Suprapubic skin (tissue), 4 donors: ENCODE measurements around the gene MAPK4. TPM values are rescaled to one million over a fixed set of nuclear protein-coding genes. Genes with fewer than 3 reads are reported as not detected.

Experiments
- DNase-seq, 2 donors: peaks; one replicate each; pipeline ENCODE4 v3.0.0-alpha.2; 2019; ENCODE audit warnings: low spot score in 2 of 2
- H3K27ac ChIP-seq: fragments of 200-600 bp; sonication (generic); one replicate; pipeline ENCODE4 v1.5.1; 2019
- H3K27me3 ChIP-seq: fragments of 200-600 bp; sonication (generic); one replicate; pipeline ENCODE4 v1.5.1; 2019
- H3K36me3 ChIP-seq: fragments of 200-600 bp; sonication (generic); one replicate; pipeline ENCODE4 v1.5.1; 2019
- H3K4me1 ChIP-seq: fragments of 200-600 bp; sonication (generic); one replicate; pipeline ENCODE4 v1.5.1; 2019
- H3K4me3 ChIP-seq: fragments of 200-600 bp; sonication (generic); one replicate; pipeline ENCODE4 v1.5.1; 2019; ENCODE audit warnings: mild to moderate bottlenecking
- H3K9me3 ChIP-seq: fragments of 200-600 bp; sonication (generic); one replicate; pipeline ENCODE4 v1.5.1; 2019
- EP300 ChIP-seq: sonication (generic); formaldehyde crosslinking; IDR thresholded peaks from one replicate; pipeline ENCODE4 v1.6.1; 2017; ENCODE audit warnings: antibody characterized with exemption
- POLR2A ChIP-seq, 2 donors: fragments of 450-650 bp; IDR thresholded peaks; one replicate each; pipeline ENCODE4 v1.6.1; 2017; ENCODE audit warnings: antibody characterized with exemption in 2 of 2, mild to moderate bottlenecking in 2 of 2, moderate library complexity in 2 of 2
- POLR2AphosphoS5 ChIP-seq, 3 donors: sonication (generic); formaldehyde crosslinking; IDR thresholded peaks; one replicate each; pipeline ENCODE4 v1.6.1; 2017; ENCODE audit warnings: antibody characterized with exemption in 3 of 3
- WGBS: methylation state at CpG from one replicate; pipeline ENCODE4 v1.1.5; 2018; 5-methylcytosine and 5-hydroxymethylcytosine counted together
- total RNA-seq, 4 donors: library from RNA; depleted of rRNA; stranded (reverse); fragments of >200 nt; gene quantifications; one replicate each; pipeline ENCODE4 v1.1.0, GENCODE V29; 2016
- TF ChIP-seq, protein P1 (sequence below), 2 donors: fragments of 200-600 bp in 1 of 2; fragments of 450-650 bp in 1 of 2; sonication (generic) in 1 of 2; IDR thresholded peaks; one replicate each; pipeline ENCODE4 v1.5.1; 2016 to 2019; ENCODE audit warnings: antibody characterized with exemption in 2 of 2, mild to moderate bottlenecking in 1 of 2, moderate library complexity in 1 of 2

The MAPK4 gene
- total RNA-seq, 4 donors from 2014 or later = 1.9 to 4.8 (median 2.4) TPM

DNA sequence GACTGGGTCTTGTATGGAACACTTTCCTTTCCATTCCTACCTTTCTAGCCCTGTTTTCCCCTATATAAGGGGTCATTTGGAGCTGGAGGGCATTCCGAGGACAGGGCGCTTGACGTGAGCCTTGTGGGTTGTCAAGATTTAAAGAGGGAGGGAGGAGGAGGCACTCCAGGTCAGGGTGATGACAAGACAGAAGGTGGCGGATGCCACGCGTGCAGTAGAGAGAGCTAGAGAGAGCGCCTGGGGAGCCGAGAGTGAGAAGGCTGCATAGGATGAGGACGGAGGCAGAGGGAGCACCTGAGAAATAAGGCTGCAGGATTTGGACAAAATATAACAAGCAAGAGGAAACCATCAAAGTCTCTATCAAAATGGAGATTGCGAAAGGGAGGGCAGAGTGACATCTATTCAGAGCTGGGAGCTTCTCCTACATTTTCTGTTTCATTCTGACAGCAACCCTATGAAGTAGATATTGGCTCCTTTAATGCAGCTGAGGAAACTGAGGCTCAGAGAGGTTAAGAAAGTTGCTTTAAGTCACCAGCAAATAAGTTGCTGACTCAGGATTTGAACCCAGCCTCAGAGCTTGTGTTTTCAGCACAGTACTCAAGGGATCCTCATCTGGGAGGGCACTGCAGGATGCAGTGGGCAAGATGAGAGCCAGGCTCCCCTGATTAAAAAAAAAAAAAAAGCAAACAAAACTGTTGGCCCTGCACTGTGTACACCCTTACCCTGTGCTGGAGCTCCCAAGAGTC lies 135.7 kb downstream of the MAPK4 start:
- Histone ChIP-seq H3K9me3 (no peaks in the 10 kb centered on the region), H3K27me3 (no peaks in the 10 kb centered on the region), H3K4me1 (no peaks in the 10 kb centered on the region), H3K27ac (no peak overlapping the region), H3K4me3 (no peak overlapping the region), H3K36me3 (no peaks in the 10 kb centered on the region)
- peak in 1 of 2 donors; percentile 6 for DNase-seq
- TF ChIP-seq EP300 (no peak), POLR2AphosphoS5 (IDR thresholded peaks at IDR 0.05) (no peak), POLR2A (IDR thresholded peaks at IDR 0.05) (no peak)
- TF ChIP-seq, protein P1, sequence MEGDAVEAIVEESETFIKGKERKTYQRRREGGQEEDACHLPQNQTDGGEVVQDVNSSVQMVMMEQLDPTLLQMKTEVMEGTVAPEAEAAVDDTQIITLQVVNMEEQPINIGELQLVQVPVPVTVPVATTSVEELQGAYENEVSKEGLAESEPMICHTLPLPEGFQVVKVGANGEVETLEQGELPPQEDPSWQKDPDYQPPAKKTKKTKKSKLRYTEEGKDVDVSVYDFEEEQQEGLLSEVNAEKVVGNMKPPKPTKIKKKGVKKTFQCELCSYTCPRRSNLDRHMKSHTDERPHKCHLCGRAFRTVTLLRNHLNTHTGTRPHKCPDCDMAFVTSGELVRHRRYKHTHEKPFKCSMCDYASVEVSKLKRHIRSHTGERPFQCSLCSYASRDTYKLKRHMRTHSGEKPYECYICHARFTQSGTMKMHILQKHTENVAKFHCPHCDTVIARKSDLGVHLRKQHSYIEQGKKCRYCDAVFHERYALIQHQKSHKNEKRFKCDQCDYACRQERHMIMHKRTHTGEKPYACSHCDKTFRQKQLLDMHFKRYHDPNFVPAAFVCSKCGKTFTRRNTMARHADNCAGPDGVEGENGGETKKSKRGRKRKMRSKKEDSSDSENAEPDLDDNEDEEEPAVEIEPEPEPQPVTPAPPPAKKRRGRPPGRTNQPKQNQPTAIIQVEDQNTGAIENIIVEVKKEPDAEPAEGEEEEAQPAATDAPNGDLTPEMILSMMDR (IDR thresholded peaks at IDR 0.05) = no peak
- 82% methylated on average over 10 of the region's 10 CpGs for WGBS

DNA sequence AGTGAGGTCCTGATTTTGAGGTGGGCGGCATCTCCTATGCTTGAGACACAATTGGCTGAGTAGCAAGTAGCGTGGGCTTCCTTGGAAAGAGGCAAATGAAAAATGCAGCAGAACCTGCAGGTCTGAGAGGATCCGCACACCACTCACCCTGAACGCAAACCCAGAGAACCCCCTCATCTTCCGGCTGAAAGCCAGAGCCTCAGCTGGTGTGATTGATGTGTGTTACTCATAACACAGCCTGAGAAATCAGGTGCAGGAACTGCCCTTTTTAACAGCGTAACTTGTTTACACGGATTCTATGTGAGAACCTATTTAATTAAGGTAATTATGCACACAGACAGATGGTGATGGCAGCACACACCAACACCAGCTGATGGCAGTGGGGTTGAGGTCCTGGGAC lies 136.5 kb downstream of the MAPK4 start:
- Histone ChIP-seq H3K27ac (no peak overlapping the region), H3K9me3 (no peaks in the 10 kb centered on the region), H3K4me1 (no peaks in the 10 kb centered on the region), H3K4me3 (no peak overlapping the region), H3K27me3 (no peaks in the 10 kb centered on the region), H3K36me3 (no peaks in the 10 kb centered on the region)
- peak in 1 of 2 donors; percentile 11 for DNase-seq
- TF ChIP-seq POLR2A (IDR thresholded peaks at IDR 0.05) = no peak
- 63% methylated on average over 3 of the region's 7 CpGs for WGBS

DNA sequence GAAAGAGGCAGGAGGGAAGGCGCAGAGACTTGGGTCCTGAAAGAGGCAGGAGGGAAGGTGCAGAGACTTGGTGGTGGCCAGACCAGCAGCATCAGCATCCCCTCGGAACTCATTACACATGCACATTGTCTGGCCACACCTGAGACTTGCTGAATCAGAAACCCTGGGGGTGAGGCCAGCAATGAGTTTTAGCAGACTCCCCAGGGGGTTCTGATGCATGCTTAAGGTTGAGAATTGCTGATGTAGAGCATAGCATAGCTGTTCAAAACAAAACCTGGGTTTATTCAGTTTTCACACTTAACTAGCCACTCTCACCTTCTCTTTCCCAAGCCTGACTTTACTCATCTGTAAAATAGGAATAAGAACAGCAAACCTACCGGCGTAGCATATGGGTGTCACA lies 137.0 kb downstream of the MAPK4 start:
- Histone ChIP-seq H3K27me3 (no peaks in the 10 kb centered on the region), H3K36me3 (no peaks in the 10 kb centered on the region), H3K27ac (no peak overlapping the region), H3K4me1 (no peaks in the 10 kb centered on the region), H3K4me3 (no peak overlapping the region), H3K9me3 (no peaks in the 10 kb centered on the region)
- WGBS = 78% methylated on average over 4 of the region's 4 CpGs
- TF ChIP-seq, protein P1 (IDR thresholded peaks at IDR 0.05) = no peak
- TF ChIP-seq POLR2AphosphoS5 (IDR thresholded peaks at IDR 0.05) (no peak), POLR2A (IDR thresholded peaks at IDR 0.05) (no peak), EP300 (no peak)
- peak in 1 of 2 donors; percentile 6 for DNase-seq

DNA sequence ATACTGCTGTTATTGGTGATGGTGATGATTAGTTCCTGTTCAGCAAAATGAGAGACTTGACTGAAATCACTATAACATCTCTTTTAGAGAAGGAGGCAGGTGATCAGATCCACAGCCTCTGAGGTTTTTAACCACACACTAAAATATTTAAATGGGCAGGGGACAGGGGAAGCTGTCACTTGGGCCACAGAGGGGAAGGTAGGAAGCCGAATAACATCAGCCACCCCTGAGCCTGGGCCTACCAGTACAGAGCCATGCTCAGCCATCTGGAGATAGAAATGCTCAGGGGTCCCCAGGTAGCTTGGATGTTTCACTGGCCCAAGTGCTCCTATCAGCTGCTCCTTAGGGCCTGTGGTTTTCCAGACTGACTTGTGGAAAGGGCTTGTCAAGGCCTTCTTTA lies 137.6 kb downstream of the MAPK4 start:
- H3K4me3 ChIP-seq = no peak overlapping the region
- no peaks in the 10 kb centered on the region for H3K36me3 ChIP-seq
- 89% methylated on average over 1 of the region's 1 CpG for WGBS
- no peak for DNase-seq
- H3K9me3 ChIP-seq = no peaks in the 10 kb centered on the region
- H3K4me1 ChIP-seq = no peaks in the 10 kb centered on the region
- no peaks in the 10 kb centered on the region for H3K27me3 ChIP-seq
- H3K27ac ChIP-seq = no peak overlapping the region
- TF ChIP-seq, protein P1 (IDR thresholded peaks at IDR 0.05) = no peak
- no peak for TF ChIP-seq EP300
- TF ChIP-seq POLR2A (IDR thresholded peaks at IDR 0.05) = no peak
- TF ChIP-seq POLR2AphosphoS5 (IDR thresholded peaks at IDR 0.05) = no peak

DNA sequence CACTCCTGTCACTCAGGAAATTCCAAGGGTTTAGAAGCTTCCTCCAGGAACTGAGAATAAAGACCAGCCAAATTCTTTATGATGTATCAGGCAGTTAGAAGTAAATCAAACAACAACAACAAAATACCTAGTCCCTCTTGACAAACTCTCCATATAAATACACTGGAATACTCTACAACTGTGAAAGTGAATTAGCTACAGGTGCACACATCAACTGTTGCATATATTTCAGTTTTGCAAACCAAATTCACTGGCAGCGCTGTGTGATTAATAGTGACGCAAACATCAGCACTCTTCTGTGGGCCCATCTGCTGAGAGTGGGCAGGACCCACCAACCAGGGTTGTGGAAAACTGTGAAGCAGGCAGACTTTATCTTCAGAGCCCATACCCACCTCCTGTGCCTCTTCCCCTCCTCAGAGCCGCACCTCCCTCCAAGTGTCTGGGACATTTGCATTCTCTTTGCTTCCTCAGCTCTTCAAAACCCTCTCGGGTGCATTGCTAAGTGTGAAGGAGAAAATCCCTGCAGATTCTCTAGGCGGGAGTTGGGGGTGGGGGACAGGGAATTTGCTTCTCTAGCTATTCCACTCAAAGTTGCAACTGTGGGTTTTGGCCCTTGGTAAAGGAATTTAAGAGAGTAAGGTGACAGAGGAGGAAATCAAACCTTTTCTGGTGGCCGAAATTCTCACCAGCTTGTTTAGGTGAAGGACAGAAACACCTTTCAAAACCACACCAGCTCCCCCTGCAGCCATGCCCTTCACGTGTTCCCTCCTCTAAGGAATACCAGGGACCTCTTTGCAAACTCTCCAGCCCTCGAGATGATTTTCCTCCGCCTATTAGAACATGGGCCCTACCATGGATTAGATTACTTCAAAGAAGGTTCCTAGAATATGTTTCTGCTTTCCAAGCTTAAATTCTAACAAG lies 140.6 kb downstream of the MAPK4 start:
- peak in 1 of 2 donors; percentile 16 for DNase-seq
- Histone ChIP-seq H3K36me3 (no peaks in the 10 kb centered on the region), H3K27ac (no peak overlapping the region), H3K4me3 (no peak overlapping the region), H3K27me3 (no peaks in the 10 kb centered on the region), H3K4me1 (no peaks in the 10 kb centered on the region), H3K9me3 (no peaks in the 10 kb centered on the region)
- TF ChIP-seq POLR2A (IDR thresholded peaks at IDR 0.05) = no peak
- TF ChIP-seq EP300 = no peak
- TF ChIP-seq, protein P1 (IDR thresholded peaks at IDR 0.05) = no peak
- no peak for TF ChIP-seq POLR2AphosphoS5 (IDR thresholded peaks at IDR 0.05)
- 74% methylated on average over 9 of the region's 9 CpGs for WGBS
